T-cell (primary cell): ENCODE data around the gene KIAA0930. TPM values are rescaled to one million over a fixed set of nuclear protein-coding genes. Genes with fewer than 3 reads are reported as not detected.

ENCODE experiments used
- ATAC-seq, 4 experiments: fragments of 200-7000 bp in 3 of 4; fragments of 150-1000 bp in 1 of 4; cut with Tn5 transposase; replicated peaks in 1 of 4; 1 replicate in 3 of 4; 2 replicates in 1 of 4; pipeline ENCODE4 v1.10.0; 2021; ENCODE audit warnings: moderate library complexity in 3 of 4, mild to moderate bottlenecking in 2 of 4, moderate number of reproducible peaks in 1 of 4
- CTCF ChIA-PET, 2 donors: fragments of 300-600 bp; sonication (Branson Sonifier 250); formaldehyde crosslinking; loops; one replicate each; lab custom pipeline; 2022; ENCODE audit warnings: antibody characterized with exemption in 2 of 2; lab: Charles Lee
- POLR2A ChIA-PET, 2 donors: fragments of 300-600 bp; sonication (Branson Sonifier 250); formaldehyde crosslinking; loops; one replicate each; lab custom pipeline; 2022; ENCODE audit warnings: antibody characterized with exemption in 2 of 2; lab: Charles Lee
- DNase-seq, 35 experiments: peaks; one replicate each; pipeline versions ENCODE4 v3.0.0 to v3.0.0-alpha.2; 2013 to 2023
- H3K27ac ChIP-seq: one replicate; pipeline ENCODE4 v1.5.1; 2013; ENCODE audit warnings: low read length
- H3K27me3 ChIP-seq, 2 experiments: replicated peaks in 1 of 2; 1 replicate in 1 of 2; 2 replicates in 1 of 2; pipeline versions ENCODE4 v1.6.1 to v1.7.0; 2013; ENCODE audit warnings: low read length in 1 of 2, mixed read lengths in 1 of 2; ENCODE audit not compliant: control insufficient read depth in 2 of 2, insufficient read depth in 2 of 2; ENCODE audit errors: extremely low read depth in 1 of 2
- H3K36me3 ChIP-seq, 2 donors: 1 replicate in 1 of 2; 2 replicates in 1 of 2; pipeline versions ENCODE4 v1.6.1 to v1.7.0; 2013; ENCODE audit warnings: low read length in 1 of 2; ENCODE audit not compliant: control insufficient read depth in 2 of 2, insufficient read depth in 1 of 2; ENCODE audit errors: extremely low read depth in 1 of 2
- H3K4me1 ChIP-seq, 2 experiments: 1 replicate in 1 of 2; 2 replicates in 1 of 2; pipeline versions ENCODE4 v1.6.1 to v1.7.0; 2013; ENCODE audit warnings: low read length in 2 of 2, mixed read lengths in 1 of 2; ENCODE audit not compliant: insufficient read depth in 2 of 2, control insufficient read depth in 1 of 2; ENCODE audit errors: extremely low read depth in 1 of 2
- H3K4me3 ChIP-seq, 2 donors: 1 replicate in 1 of 2; 2 replicates in 1 of 2; pipeline versions ENCODE4 v1.5.1 to v1.7.0; 2013; ENCODE audit warnings: mild to moderate bottlenecking in 2 of 2, low read length in 1 of 2, moderate library complexity in 1 of 2; ENCODE audit not compliant: control insufficient read depth in 1 of 2; ENCODE audit errors: extremely low read depth in 1 of 2
- H3K9me3 ChIP-seq: 2 replicates; pipeline ENCODE4 v1.7.0; 2013
- H3K27ac Mint-ChIP-seq, 2 donors: one replicate each; pipeline ENCODE4 v1.8.0; 2020 to 2021; ENCODE audit warnings: mild to moderate bottlenecking in 2 of 2, mixed read lengths in 2 of 2
- H3K27me3 Mint-ChIP-seq, 2 donors: one replicate each; pipeline ENCODE4 v1.8.0; 2021 to 2022; ENCODE audit warnings: mixed read lengths in 2 of 2
- H3K36me3 Mint-ChIP-seq: one replicate; pipeline ENCODE4 v1.8.0; 2021; ENCODE audit warnings: mixed read lengths
- H3K4me1 Mint-ChIP-seq, 3 donors: one replicate each; pipeline ENCODE4 v1.8.0; 2020 to 2022; ENCODE audit warnings: mixed read lengths in 3 of 3, mild to moderate bottlenecking in 1 of 3
- H3K4me3 Mint-ChIP-seq, 3 donors: one replicate each; pipeline ENCODE4 v1.8.0; 2020 to 2022; ENCODE audit warnings: mild to moderate bottlenecking in 3 of 3, mixed read lengths in 3 of 3, moderate library complexity in 3 of 3
- H3K9me3 Mint-ChIP-seq, 3 donors: one replicate each; pipeline ENCODE4 v1.8.0; 2020 to 2022; ENCODE audit warnings: mixed read lengths in 3 of 3
- WGBS: methylation state at CpG from one replicate; pipeline ENCODE4 v1.1.5; 2013; ENCODE audit warnings: missing lambda C conversion rate; ENCODE audit not compliant: insufficient coverage; 5-methylcytosine and 5-hydroxymethylcytosine counted together
- total RNA-seq, 35 experiments: library from RNA in 6 of 35; stranded (reverse) in 6 of 35; fragments of 120-200 nt in 1 of 35; gene quantifications; one replicate each; pipeline versions ENCODE4 v1.2.1 to v1.2.4 and lab custom pipeline; 2013 to 2026

KIAA0930 gene
- total RNA-seq, 5 donors from 2014 or later (not counting 1 experiment from before 2014, with no cell fraction given), result 21.2 to 40.2 (median 30.8) TPM

- peak overlapping the region in 1 of 3 donors; percentile 10 for H3K4me3 Mint-ChIP-seq
- ChIA-PET POLR2A (no interaction called here), CTCF (no interaction called here)
- no peak overlapping the region for H3K27ac Mint-ChIP-seq
- Histone ChIP-seq H3K27me3 (no peaks in the 10 kb centered on the region), H3K27ac (no peak overlapping the region), H3K9me3 (no peaks in the 10 kb centered on the region), H3K36me3 (peaks cover 3% of the 10 kb centered on the region in 2 donors), H3K4me3 (no peak overlapping the region), H3K4me1 (peaks cover 3 to 34% of the 10 kb centered on the region in 2 experiments)
- H3K4me1 Mint-ChIP-seq, result peaks cover 18 to 54% (median 54%) of the 10 kb centered on the region in 3 donors
- ATAC-seq, result peak in 2 of 4 experiments; percentile 29 to 61
- 64% methylated on average over 20 of the region's 23 CpGs for WGBS
- peak in 11 of 35 experiments; percentile 11 to 51 (median 17) for DNase-seq
- no peaks in the 10 kb centered on the region for H3K27me3 Mint-ChIP-seq
- H3K9me3 Mint-ChIP-seq, result no peaks in the 10 kb centered on the region
- H3K36me3 Mint-ChIP-seq, result peaks cover 4% of the 10 kb centered on the region
Measured at GRCh38 chr22:45235101-45235777, 5.5 kb downstream of the KIAA0930 start.

- Mint-ChIP-seq H3K27me3 (no peaks in the 10 kb centered on the region), H3K9me3 (no peaks in the 10 kb centered on the region), H3K4me1 (peaks cover 13 to 40% (median 40%) of the 10 kb centered on the region in 3 donors), H3K36me3 (peaks cover 4% of the 10 kb centered on the region), H3K4me3 (no peak overlapping the region), H3K27ac (no peak overlapping the region)
- Histone ChIP-seq H3K27ac (no peak overlapping the region), H3K4me1 (peaks cover 0 to 20% of the 10 kb centered on the region in 2 experiments), H3K27me3 (no peaks in the 10 kb centered on the region), H3K36me3 (peaks cover 3% of the 10 kb centered on the region in 2 donors), H3K4me3 (no peak overlapping the region), H3K9me3 (no peaks in the 10 kb centered on the region)
- 96% methylated on average over 8 of the region's 10 CpGs for WGBS
- no peak for DNase-seq
- no peak for ATAC-seq
- CTCF ChIA-PET, result interaction anchor here in 1 of 2 donors (0.6 kb wide), 1 partner anchor 37 kb away, joined by 5 read pairs; no protein-coding TSS in a partner anchor
- POLR2A ChIA-PET, result no interaction called here
Measured at GRCh38 chr22:45233827-45234226, 6.9 kb downstream of the KIAA0930 start.

DNA sequence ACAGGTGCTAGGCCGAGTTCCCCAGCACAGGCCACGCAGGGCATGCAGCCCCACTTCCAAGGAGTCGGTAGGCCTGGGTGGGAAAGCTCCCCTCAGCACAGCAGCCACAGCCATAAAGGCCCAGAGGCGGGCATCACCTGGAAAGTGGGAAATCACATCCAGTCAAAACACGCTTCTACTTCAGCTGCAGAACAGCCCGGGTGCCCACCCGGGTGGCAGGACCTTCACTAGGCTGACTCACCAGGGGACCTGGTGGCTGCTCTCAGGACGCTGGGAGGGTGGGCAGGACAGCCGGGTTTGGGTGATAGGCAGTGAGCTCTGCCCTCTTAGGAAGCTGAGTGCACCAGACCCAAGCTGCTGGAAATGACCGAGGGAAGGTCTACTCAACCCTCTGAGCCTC is 7.3 kb downstream of the KIAA0930 start:
- H3K4me3 Mint-ChIP-seq, result no peak overlapping the region
- ChIA-PET POLR2A (no interaction called here), CTCF (no interaction called here)
- Histone ChIP-seq H3K27ac (no peak overlapping the region), H3K36me3 (peaks cover 3% of the 10 kb centered on the region in 2 donors), H3K4me3 (no peak overlapping the region), H3K4me1 (peaks cover 0 to 19% of the 10 kb centered on the region in 2 experiments), H3K9me3 (no peaks in the 10 kb centered on the region), H3K27me3 (no peaks in the 10 kb centered on the region)
- 99% methylated on average over 8 of the region's 10 CpGs for WGBS
- DNase-seq (no peak), ATAC-seq (no peak)
- H3K9me3 Mint-ChIP-seq, result no peaks in the 10 kb centered on the region
- H3K4me1 Mint-ChIP-seq, result peaks cover 10 to 38% (median 37%) of the 10 kb centered on the region in 3 donors
- H3K27ac Mint-ChIP-seq, result no peak overlapping the region
- H3K36me3 Mint-ChIP-seq, result peaks cover 4% of the 10 kb centered on the region
- H3K27me3 Mint-ChIP-seq, result no peaks in the 10 kb centered on the region

DNA sequence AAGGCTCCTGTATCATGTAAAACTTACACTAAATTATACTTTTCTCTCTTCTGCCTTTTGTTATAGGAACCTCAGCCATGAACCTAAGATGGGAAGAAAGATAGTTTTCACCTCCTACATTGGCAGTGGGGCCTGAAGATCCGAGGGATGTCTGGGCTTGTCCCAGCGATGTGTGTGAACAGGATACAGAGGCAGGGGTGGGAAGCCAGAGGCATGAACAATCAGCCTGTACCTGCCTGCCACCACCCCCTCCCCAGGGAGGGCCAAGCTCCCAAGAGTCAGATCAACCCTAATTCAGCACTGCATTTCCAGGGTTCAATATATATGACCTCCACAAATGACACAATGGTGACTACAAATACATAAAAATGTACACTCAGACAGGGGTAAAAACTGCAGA is 9.4 kb downstream of the KIAA0930 start:
- ChIA-PET POLR2A (no interaction called here), CTCF (interaction anchor here in 1 of 2 donors (0.6 kb wide), 1 partner anchor 88 kb away, joined by 4 read pairs; no protein-coding TSS in a partner anchor)
- H3K27ac Mint-ChIP-seq, result no peak overlapping the region

DNA sequence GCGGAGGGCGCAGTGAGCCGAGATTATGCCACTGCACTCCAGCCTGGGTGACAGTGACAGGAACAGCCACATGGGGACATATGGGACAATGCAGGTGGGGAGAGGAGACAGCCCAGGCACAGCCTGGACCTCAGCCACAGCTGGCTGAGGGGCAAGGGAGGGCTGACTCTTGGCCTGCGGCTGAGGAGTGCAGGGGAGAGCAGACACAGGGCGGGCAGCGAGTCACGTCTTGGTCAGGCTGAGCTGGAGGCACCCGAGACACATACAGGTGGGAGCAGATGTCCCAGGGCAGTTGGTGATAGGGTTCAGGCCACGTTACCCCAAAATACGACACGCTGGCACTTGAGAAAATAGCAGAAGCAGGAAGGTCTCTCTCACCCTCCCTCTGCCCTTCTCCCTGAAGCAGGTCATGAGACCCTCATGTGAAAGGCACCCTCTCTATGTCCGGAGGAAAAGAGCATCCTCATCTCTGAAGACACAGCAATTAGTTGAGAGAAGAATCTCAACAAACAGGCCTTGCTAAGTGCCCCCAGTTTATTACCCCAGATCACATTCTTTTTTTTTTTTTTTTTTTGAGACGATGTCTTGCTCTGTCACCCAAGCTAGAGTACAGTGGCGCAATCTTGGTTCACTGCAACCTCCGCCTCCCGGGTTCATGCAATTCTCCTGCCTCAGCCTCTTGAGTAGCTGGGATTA is 10.5 kb downstream of the KIAA0930 start:
- H3K27ac ChIP-seq, result no peak overlapping the region
- H3K27me3 Mint-ChIP-seq, result no peaks in the 10 kb centered on the region
- ChIA-PET POLR2A (no interaction called here), CTCF (interaction anchor here in 1 of 2 donors (0.6 kb wide), 1 partner anchor 87 kb away, joined by 4 read pairs; no protein-coding TSS in a partner anchor)
- H3K4me3 ChIP-seq, result no peak overlapping the region
- H3K4me1 Mint-ChIP-seq, result peaks cover 3 to 30% (median 29%) of the 10 kb centered on the region in 3 donors
- WGBS, result 85% methylated on average over 8 of the region's 16 CpGs
- peaks cover 0 to 11% of the 10 kb centered on the region in 2 experiments for H3K4me1 ChIP-seq
- H3K9me3 ChIP-seq, result no peaks in the 10 kb centered on the region
- H3K4me3 Mint-ChIP-seq, result no peak overlapping the region
- peaks cover 0 to 3% of the 10 kb centered on the region in 2 donors for H3K36me3 ChIP-seq
- no peak for DNase-seq
- no peaks in the 10 kb centered on the region for H3K9me3 Mint-ChIP-seq
- ATAC-seq, result no peak
- peaks cover 5% of the 10 kb centered on the region for H3K36me3 Mint-ChIP-seq
- no peaks in the 10 kb centered on the region for H3K27me3 ChIP-seq
- no peak overlapping the region for H3K27ac Mint-ChIP-seq

More for the DNA sequence above, 9.4 kb downstream of the KIAA0930 start:
- no peaks in the 10 kb centered on the region for H3K27me3 ChIP-seq
- Mint-ChIP-seq H3K9me3 (no peaks in the 10 kb centered on the region), H3K4me1 (peaks cover 3 to 39% (median 37%) of the 10 kb centered on the region in 3 donors), H3K4me3 (no peak overlapping the region), H3K27me3 (no peaks in the 10 kb centered on the region), H3K36me3 (peaks cover 5% of the 10 kb centered on the region)
- WGBS, result no CpG with 5 or more reads among the region's 2 CpGs
- no peak for ATAC-seq
- H3K27ac ChIP-seq, result no peak overlapping the region
- H3K4me3 ChIP-seq, result no peak overlapping the region
- no peaks in the 10 kb centered on the region for H3K9me3 ChIP-seq
- H3K36me3 ChIP-seq, result peaks cover 3% of the 10 kb centered on the region in 2 donors
- peaks cover 0 to 22% of the 10 kb centered on the region in 2 experiments for H3K4me1 ChIP-seq
- no peak for DNase-seq

- H3K9me3 Mint-ChIP-seq, result no peaks in the 10 kb centered on the region
- H3K27ac Mint-ChIP-seq, result no peak overlapping the region
- POLR2A ChIA-PET, result interaction anchor here in 1 of 2 donors (0.9 kb wide), 1 partner anchor 15 kb away, joined by 3 read pairs; no protein-coding TSS in a partner anchor
- ATAC-seq (no peak), DNase-seq (no peak)
- Histone ChIP-seq H3K9me3 (no peaks in the 10 kb centered on the region), H3K4me3 (no peak overlapping the region), H3K27me3 (no peaks in the 10 kb centered on the region), H3K27ac (no peak overlapping the region), H3K36me3 (peaks cover 0 to 3% of the 10 kb centered on the region in 2 donors), H3K4me1 (peaks cover 0 to 8% of the 10 kb centered on the region in 2 experiments)
- no peaks in the 10 kb centered on the region for H3K27me3 Mint-ChIP-seq
- CTCF ChIA-PET, result no interaction called here
- peaks cover 8 to 32% (median 31%) of the 10 kb centered on the region in 3 donors for H3K4me1 Mint-ChIP-seq
- peaks cover 8% of the 10 kb centered on the region for H3K36me3 Mint-ChIP-seq
- no peak overlapping the region for H3K4me3 Mint-ChIP-seq
- 80% methylated on average over 2 of the region's 13 CpGs for WGBS
Measured at GRCh38 chr22:45229181-45229580, 11.5 kb downstream of the KIAA0930 start.
